Fibroblast of villous mesenchyme (primary cell): ENCODE data around the gene CRTAC1. TPM values are rescaled to one million over a fixed set of nuclear protein-coding genes. Genes with fewer than 3 reads are reported as not detected.

Experiments
- DNase-seq: peaks from one replicate; pipeline ENCODE4 v3.0.0-alpha.2; 2010; ENCODE audit warnings: low read depth
- H3K4me3 ChIP-seq: 2 replicates; pipeline ENCODE4 v1.5.1; 2011; ENCODE audit warnings: low read depth, mild to moderate bottlenecking, low read length
- CTCF ChIP-seq: IDR thresholded peaks from 2 replicates; pipeline ENCODE4 v1.5.1; 2012; ENCODE audit warnings: low read depth, mild to moderate bottlenecking, low read length; ENCODE audit not compliant: insufficient read depth
- total RNA-seq: library from RNA; depleted of rRNA; stranded (reverse); fragments of >200 nt; gene quantifications from 2 replicates; pipeline ENCODE4 v1.2.3, GENCODE V29; 2012

Gene CRTAC1
- total RNA-seq, 1 donor = not detected

GRCh38 chr10:97836446-97836845, 194.0 kb downstream of the CRTAC1 start:
- TF ChIP-seq CTCF = no peak
- no peak overlapping the region for H3K4me3 ChIP-seq
- DNase-seq = no peak

GRCh38 chr10:97831259-97831658, 199.2 kb downstream of the CRTAC1 start:
- TF ChIP-seq CTCF = no peak
- DNase-seq = no peak
- no peak overlapping the region for H3K4me3 ChIP-seq

- no peak overlapping the region for H3K4me3 ChIP-seq
- no peak for DNase-seq
- TF ChIP-seq CTCF = no peak
These were observed 200.4 kb downstream of the CRTAC1 start for GRCh38 chr10:97830064-97830463.

GRCh38 chr10:97828721-97829120, 201.7 kb downstream of the CRTAC1 start:
- DNase-seq = no peak
- TF ChIP-seq CTCF = no peak
- no peak overlapping the region for H3K4me3 ChIP-seq

GRCh38 chr10:97827702-97828291, 202.6 kb downstream of the CRTAC1 start:
- no peak for DNase-seq
- TF ChIP-seq CTCF = no peak
- no peak overlapping the region for H3K4me3 ChIP-seq

- no peak for TF ChIP-seq CTCF
- no peak overlapping the region for H3K4me3 ChIP-seq
- no peak for DNase-seq
These were observed 203.5 kb downstream of the CRTAC1 start for GRCh38 chr10:97826892-97827291.
